HepG2 (cell line): ENCODE measurements around the gene MTMR3.

ENCODE experiments used
- CHD4 ChIP-seq: fragments of 200-600 bp; sonication (generic); IDR thresholded peaks from 2 replicates; pipeline ENCODE4 v1.7.0; 2017; ENCODE audit warnings: mild to moderate bottlenecking, low read length, borderline replicate concordance
- EP300 ChIP-seq, 3 experiments: sonication (generic) in 1 of 3; formaldehyde crosslinking in 1 of 3; IDR thresholded peaks; 2 replicates each; pipeline versions ENCODE4 v1.5.1 to v1.6.1; 2011 to 2020; ENCODE audit warnings: low read depth in 2 of 3, low read length in 2 of 3, borderline replicate concordance in 1 of 3, improper control_type of control experiment in 1 of 3, mild to moderate bottlenecking in 1 of 3, missing genetic modification reagents in 1 of 3, moderate library complexity in 1 of 3
- KAT7 ChIP-seq: IDR thresholded peaks from 2 replicates; pipeline ENCODE4 v1.6.1; 2018; ENCODE audit warnings: borderline replicate concordance, missing compliant biosample characterization
- NFYB ChIP-seq: sonication (generic); formaldehyde crosslinking; IDR thresholded peaks from 2 replicates; pipeline ENCODE4 v1.4.0; 2020; ENCODE audit warnings: missing genetic modification reagents
- SMARCC2 ChIP-seq: fragments of 450-650 bp; IDR thresholded peaks from 2 replicates; pipeline ENCODE4 v1.6.1; 2017; ENCODE audit warnings: antibody characterized with exemption, mild to moderate bottlenecking
- ZFYVE20 ChIP-seq: sonication (generic); formaldehyde crosslinking; IDR thresholded peaks from 2 replicates; pipeline ENCODE4 v1.8.0; 2023; ENCODE audit warnings: low read depth, mild to moderate bottlenecking, moderate library complexity, missing genetic modification reagents, borderline replicate concordance
- ZNF558 ChIP-seq: sonication (generic); formaldehyde crosslinking; IDR thresholded peaks from 2 replicates; pipeline ENCODE4 v1.9.0; 2022; ENCODE audit warnings: mild to moderate bottlenecking, missing genetic modification reagents, borderline replicate concordance
- TF ChIP-seq, protein P1 (sequence below): sonication (generic); formaldehyde crosslinking; IDR thresholded peaks from 2 replicates; pipeline ENCODE4 v1.5.0; 2020; ENCODE audit warnings: mild to moderate bottlenecking, missing genetic modification reagents, moderate library complexity

DNA sequence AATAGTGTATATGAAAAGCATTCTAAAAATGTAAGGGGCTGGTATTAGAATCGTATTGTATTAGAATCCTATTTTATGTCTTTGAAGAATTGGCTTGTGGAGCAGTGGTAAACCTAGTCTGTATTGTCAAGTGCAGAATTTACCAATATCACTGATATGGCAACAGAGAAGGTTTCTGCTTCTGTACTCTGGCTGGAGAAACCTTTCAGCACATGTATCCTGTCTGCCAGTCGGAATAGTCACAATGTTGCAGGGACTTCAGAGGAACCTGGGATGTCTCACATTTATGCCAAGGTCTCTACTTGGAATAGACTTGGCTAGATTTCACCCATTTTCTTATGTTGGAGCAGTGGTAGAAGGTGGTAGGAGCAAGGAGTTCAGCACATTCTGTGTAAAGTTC, 4.4 kb downstream of the MTMR3 start:
- TF ChIP-seq, protein P1, sequence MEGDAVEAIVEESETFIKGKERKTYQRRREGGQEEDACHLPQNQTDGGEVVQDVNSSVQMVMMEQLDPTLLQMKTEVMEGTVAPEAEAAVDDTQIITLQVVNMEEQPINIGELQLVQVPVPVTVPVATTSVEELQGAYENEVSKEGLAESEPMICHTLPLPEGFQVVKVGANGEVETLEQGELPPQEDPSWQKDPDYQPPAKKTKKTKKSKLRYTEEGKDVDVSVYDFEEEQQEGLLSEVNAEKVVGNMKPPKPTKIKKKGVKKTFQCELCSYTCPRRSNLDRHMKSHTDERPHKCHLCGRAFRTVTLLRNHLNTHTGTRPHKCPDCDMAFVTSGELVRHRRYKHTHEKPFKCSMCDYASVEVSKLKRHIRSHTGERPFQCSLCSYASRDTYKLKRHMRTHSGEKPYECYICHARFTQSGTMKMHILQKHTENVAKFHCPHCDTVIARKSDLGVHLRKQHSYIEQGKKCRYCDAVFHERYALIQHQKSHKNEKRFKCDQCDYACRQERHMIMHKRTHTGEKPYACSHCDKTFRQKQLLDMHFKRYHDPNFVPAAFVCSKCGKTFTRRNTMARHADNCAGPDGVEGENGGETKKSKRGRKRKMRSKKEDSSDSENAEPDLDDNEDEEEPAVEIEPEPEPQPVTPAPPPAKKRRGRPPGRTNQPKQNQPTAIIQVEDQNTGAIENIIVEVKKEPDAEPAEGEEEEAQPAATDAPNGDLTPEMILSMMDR (CRISPR knock-in tag): no peak
- TF ChIP-seq ZFYVE20 (CRISPR knock-in tag) (no peak), ZNF558 (CRISPR knock-in tag) (no peak), EP300 (IDR thresholded peaks at IDR 0.05; ENCODE audit: low read depth in 2 of 2, low read length in 2 of 2) (no peak), EP300 (CRISPR knock-in tag; IDR thresholded peaks at IDR 0.05; ENCODE audit: borderline replicate concordance) (no peak), SMARCC2 (no peak), CHD4 (no peak), NFYB (CRISPR knock-in tag) (no peak), KAT7 (CRISPR knock-in tag) (no peak)
